K562 (cell line): Measurements from ENCODE around the gene WFIKKN1. TPM values are rescaled to one million over a fixed set of nuclear protein-coding genes. Genes with fewer than 3 reads are reported as not detected.

ENCODE experiments used
- ATAC-seq: fragments of 200-7000 bp; cut with Tn5 transposase; 3 replicates; pipeline ENCODE4 v1.9.1; 2020; ENCODE audit warnings: moderate library complexity
- BruUV-seq: library from RNA; stranded (reverse); fragments of 400-500 nt; replicated peaks from 2 replicates; lab custom pipeline; 2021; lab: Mats Ljungman, UMichigan
- CTCF ChIA-PET: fragments of 300-600 bp; formaldehyde crosslinking; extraction: SDS; loops from one replicate; lab custom pipeline; 2021; ENCODE audit warnings: low intra/inter-chr PET ratio; lab: Yijun Ruan, JAX
- POLR2A ChIA-PET: fragments of 300-600, 350-650 bp; sonication (Branson Sonifier 250); formaldehyde crosslinking; extraction: SDS; loops from one replicate; lab custom pipeline; 2021; ENCODE audit warnings: antibody characterized with exemption, inconsistent platforms; lab: Yijun Ruan, JAX
- DNase-seq, 4 experiments: peaks; one replicate each; pipeline versions ENCODE4 v3.0.0 to v3.0.0-alpha.2; 2011 to 2018; ENCODE audit warnings: low spot score in 3 of 4, mixed read lengths in 3 of 4; ENCODE audit errors: extremely low read depth in 1 of 4
- FAIRE-seq: peaks from 2 replicates; lab custom pipeline; 2011; peaks lifted over from hg19 to GRCh38; lab: Jason Lieb, UNC
- H2AFZ ChIP-seq: 2 replicates; pipeline ENCODE4 v1.6.0; 2011; ENCODE audit warnings: low read depth, low read length, control low read depth, inconsistent platforms
- H3K27ac ChIP-seq: fragments of 200-600 bp; 3 replicates; pipeline ENCODE4 v1.8.0; 2011; ENCODE audit warnings: low read depth, mild to moderate bottlenecking, control low read depth, inconsistent platforms, low read length, moderate library complexity, mixed read lengths; ENCODE audit errors: extremely low read depth
- H3K27me3 ChIP-seq, 2 experiments: fragments of 300-600 bp in 1 of 2; 2 replicates in 1 of 2; 3 replicates in 1 of 2; pipeline versions ENCODE4 v1.6.0 to v1.8.0; 2011; ENCODE audit warnings: inconsistent platforms in 2 of 2, low read length in 2 of 2, mild to moderate bottlenecking in 1 of 2, mixed read lengths in 1 of 2, moderate library complexity in 1 of 2; ENCODE audit not compliant: control insufficient read depth in 2 of 2, insufficient read depth in 2 of 2
- H3K36me3 ChIP-seq: fragments of 300-600 bp; 3 replicates; pipeline ENCODE4 v1.8.0; 2011; ENCODE audit warnings: mild to moderate bottlenecking, low read length, inconsistent platforms; ENCODE audit not compliant: control insufficient read depth, insufficient read depth
- H3K4me1 ChIP-seq, 2 experiments: fragments of 200-600 bp in 1 of 2; replicated peaks in 1 of 2; 2 replicates in 1 of 2; 3 replicates in 1 of 2; pipeline versions ENCODE4 v1.5.1 to v1.8.0; 2011; ENCODE audit warnings: inconsistent platforms in 2 of 2, low read length in 2 of 2, mild to moderate bottlenecking in 1 of 2, mixed read lengths in 1 of 2, moderate library complexity in 1 of 2; ENCODE audit not compliant: control insufficient read depth in 2 of 2, insufficient read depth in 2 of 2
- H3K4me2 ChIP-seq: 2 replicates; pipeline ENCODE4 v1.6.1; 2011; ENCODE audit warnings: low read length, control low read depth, inconsistent platforms, mixed read lengths; ENCODE audit not compliant: insufficient read depth
- H3K4me3 ChIP-seq: fragments of 200-600 bp; sonication (generic), shearing (Covaris generic); 2 replicates; pipeline ENCODE4 v1.5.1; 2016; ENCODE audit warnings: control low read depth, inconsistent platforms
- H3K79me2 ChIP-seq: fragments of 200-600 bp; 3 replicates; pipeline ENCODE4 v1.8.0; 2011; ENCODE audit warnings: low read length, inconsistent platforms; ENCODE audit not compliant: control insufficient read depth, insufficient read depth
- H3K9ac ChIP-seq, 2 experiments: 2 replicates each; pipeline versions ENCODE4 v1.6.0 to v1.6.1; 2011; ENCODE audit warnings: low read depth in 2 of 2, low read length in 2 of 2, control low read depth in 1 of 2, inconsistent platforms in 1 of 2, mild to moderate bottlenecking in 1 of 2, mixed read lengths in 1 of 2; ENCODE audit not compliant: insufficient read depth in 1 of 2
- H3K9me1 ChIP-seq: one replicate; pipeline ENCODE4 v1.6.0; 2011; ENCODE audit warnings: inconsistent platforms, mild to moderate bottlenecking, low read length, moderate library complexity; ENCODE audit not compliant: control insufficient read depth, insufficient read depth
- H3K9me3 ChIP-seq: replicated peaks from 2 replicates; pipeline ENCODE4 v1.5.1; 2011; ENCODE audit warnings: low read depth, low read length, inconsistent platforms; ENCODE audit not compliant: control insufficient read depth, insufficient read depth
- H4K20me1 ChIP-seq: replicated peaks from 2 replicates; pipeline ENCODE4 v1.6.1; 2011; ENCODE audit warnings: low read length, inconsistent platforms, mixed read lengths; ENCODE audit not compliant: control insufficient read depth, insufficient read depth
- BRF1 ChIP-seq: IDR thresholded peaks from 3 replicates; pipeline ENCODE4 v1.6.1; 2011; ENCODE audit warnings: borderline replicate concordance, mild to moderate bottlenecking; ENCODE audit not compliant: insufficient read length; ENCODE audit errors: extremely low read depth
- POLR2G ChIP-seq: fragments of 200-400 bp; formaldehyde crosslinking; IDR thresholded peaks from 2 replicates; pipeline ENCODE4 v1.6.1; 2017; ENCODE audit warnings: low read depth, mild to moderate bottlenecking, antibody characterized with exemption, low read length, moderate library complexity
- RBFOX2 ChIP-seq: fragments of 200-400 bp; formaldehyde crosslinking; IDR thresholded peaks from 2 replicates; pipeline ENCODE4 v1.6.1; 2017; ENCODE audit warnings: low read depth, mild to moderate bottlenecking, low read length, moderate library complexity
- WGBS: fragments of 100-300 bp; shearing (Covaris generic); methylation state at CpG from one replicate; pipeline ENCODE4 v1.1.6; 2016; ENCODE audit warnings: low coverage, mixed read lengths; ENCODE audit not compliant: insufficient coverage; ENCODE audit errors: missing lambda C conversion rate; 5-methylcytosine and 5-hydroxymethylcytosine counted together
- in situ Hi-C: fragments of 300-500 bp; cut with MboI; formaldehyde crosslinking; loops from 4 replicates; pipeline ENCODE4 v1.15.0; 2018; ENCODE audit warnings: inconsistent platforms, mixed read lengths
- intact Hi-C: fragments of 100-400 bp; cut with micrococcal nuclease; formaldehyde crosslinking; loops from 2 replicates; pipeline ENCODE4 v1.14.2; 2022
- polyA plus RNA-seq, 8 experiments: library from polyadenylated mRNA; depleted of rRNA in 4 of 8; stranded (reverse) in 5 of 8; unstranded in 3 of 8; fragments of >200 nt; fragmentation: Nextera tagmentation in 2 of 8; fragmentation: Illumina TruSeq in 1 of 8; extraction: Ambion mirVana in 2 of 8; extraction: Trizol in 1 of 8; gene quantifications; 2 replicates each; pipeline versions ENCODE4 v1.2.1 to v1.2.3, GENCODE V29; 2011 to 2014; ENCODE audit warnings: inconsistent platforms in 1 of 8, missing spikeins in 1 of 8
- total RNA-seq, 7 experiments: library from RNA; depleted of rRNA in 6 of 7; stranded (reverse); fragments of >200 nt in 6 of 7; fragmentation: Illumina TruSeq in 2 of 7; extraction: Trizol in 2 of 7; gene quantifications; 2 replicates each; pipeline versions ENCODE4 v1.2.1 to v1.2.3, GENCODE V29; 2011 to 2021; ENCODE audit warnings: low replicate concordance in 1 of 7

The WFIKKN1 gene
- total and polyA plus RNA-seq, 9 of the 15 experiments (the other 6 are each of a cell fraction or from before 2014, with no cell fraction given) = 0.14 to 1.1 (median 0.50) TPM; not detected in 4

DNA sequence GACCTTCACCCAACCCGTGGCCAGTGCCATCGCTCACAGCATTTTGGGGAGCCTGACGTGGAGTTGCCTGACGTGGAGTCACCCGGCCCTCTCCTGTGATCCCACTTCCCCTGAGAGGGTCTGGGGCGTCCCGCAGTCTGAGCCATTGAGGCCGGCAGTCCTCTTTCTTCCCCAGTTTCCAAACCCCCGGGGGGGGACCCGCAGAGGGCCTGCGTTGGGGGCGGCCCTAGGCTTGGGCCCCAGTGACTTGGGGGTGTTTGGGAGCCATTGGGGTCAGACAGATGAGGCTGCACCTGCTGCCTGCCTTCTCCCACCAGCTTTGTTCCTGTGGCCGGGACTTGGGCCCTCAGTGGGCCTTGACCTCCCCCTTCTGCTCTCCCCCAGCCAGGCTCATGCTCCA is 38.9 kb downstream of the WFIKKN1 start:
- in situ Hi-C loops = loop anchor here (5.0 to 10.0 kb wide), 2 partner anchors 92 to 275 kb away; partner anchors contain the start of gene NME4
- TF ChIP-seq POLR2G = 0 out of 2 replicates have a peak, but pooled peaks have one; percentile 12
- no peak for TF ChIP-seq BRF1
- TF ChIP-seq RBFOX2 = peak; percentile 49; the same call in 1 of the 2 replicates
- ChIA-PET CTCF (no interaction called here), POLR2A (interaction anchor here (1.1 kb wide), 1 partner anchor 12 kb away, joined by 4 read pairs; no protein-coding TSS in a partner anchor)
- FAIRE-seq = no peak
- no peaks in the 10 kb centered on the region for H3K27me3 ChIP-seq
- ATAC-seq = no peak
- H2AFZ ChIP-seq = no peak overlapping the region
- H3K9me3 ChIP-seq = no peaks in the 10 kb centered on the region
- H3K4me3 ChIP-seq = peak overlapping the region; percentile 99; the same call in 1 of the 2 replicates
- H4K20me1 ChIP-seq = 0 out of 2 replicates have a peak, but pooled peaks cover 4% of the 10 kb centered on the region
- peaks cover 58% of the 10 kb centered on the region for H3K36me3 ChIP-seq
- peaks cover 17 to 95% of the 10 kb centered on the region in 2 experiments for H3K4me1 ChIP-seq
- intact Hi-C loops = loop anchor here (5.0 to 10.0 kb wide), 2 partner anchors 92 to 275 kb away; partner anchors contain the start of gene NME4
- H3K27ac ChIP-seq = no peak overlapping the region; the same call in 2 of the 3 replicates
- WGBS = 93% methylated on average over 12 of the region's 13 CpGs
- H3K79me2 ChIP-seq = peaks cover 28% of the 10 kb centered on the region
- peak overlapping the region; percentile 80; the same call in 1 of the 2 replicates for H3K4me2 ChIP-seq
- no TSS peak for BruUV-seq
- no peak for DNase-seq
- no peaks in the 10 kb centered on the region for H3K9me1 ChIP-seq
- peak overlapping the region in 1 of 2 experiments; percentile 98; a peak in 2 of 4 replicates for H3K9ac ChIP-seq
